WI38 (cell line): ENCODE data around the gene PEX14.

Source experiments
- H3K4me3 ChIP-seq: 2 replicates; pipeline ENCODE4 v1.5.1; 2011; ENCODE audit warnings: low read depth, mild to moderate bottlenecking, control low read depth, low read length
- CTCF ChIP-seq: IDR thresholded peaks from 2 replicates; pipeline ENCODE4 v1.5.1; 2012; ENCODE audit warnings: low read depth, mild to moderate bottlenecking, control low read depth, low read length

The PEX14 gene

GRCh38 chr1:10471411-10472219 lies 3.1 kb upstream of the PEX14 start:
- peak overlapping the region; percentile 82 for H3K4me3 ChIP-seq
- TF ChIP-seq CTCF: no peak

GRCh38 chr1:10472220-10473144 lies 2.3 kb upstream of the PEX14 start, which contains the start of gene DFFA:
Gene DFFA (minus strand): TSS chr1:10472529. CDS start chr1:10472458, 71 bp downstream.
- TF ChIP-seq CTCF: no peak

GRCh38 chr1:10473145-10473765 lies 1.5 kb upstream of the PEX14 start:
- TF ChIP-seq CTCF: no peak
- H3K4me3 ChIP-seq: no peak overlapping the region

More at GRCh38 chr1:10472220-10473144, 2.3 kb upstream of the PEX14 start, which contains the start of gene DFFA:
- peak within 1 kb of the TSS; percentile 82 for H3K4me3 ChIP-seq

- H3K4me3 ChIP-seq: peak overlapping the region; percentile 94
These were observed 489 bp upstream of the PEX14 start for GRCh38 chr1:10474309-10474612.

GRCh38 chr1:10475510-10475909 lies 760 bp downstream of the PEX14 start:
- peak overlapping the region; percentile 94 for H3K4me3 ChIP-seq
- no peak for TF ChIP-seq CTCF

GRCh38 chr1:10479296-10479695 lies 4.5 kb downstream of the PEX14 start:
- no peak for TF ChIP-seq CTCF
- no peak overlapping the region for H3K4me3 ChIP-seq

GRCh38 chr1:10480614-10481013 lies 5.9 kb downstream of the PEX14 start:
- H3K4me3 ChIP-seq: no peak overlapping the region
- no peak for TF ChIP-seq CTCF
